Daoy (cell line): ENCODE data around the gene ZC2HC1C. TPM values are rescaled to one million over a fixed set of nuclear protein-coding genes. Genes with fewer than 3 reads are reported as not detected.
"Not testable (repeated sequence)": the region's sequence is repeated elsewhere in the genome, so short reads cannot be mapped to it uniquely, and the experiment has no call there.

Experiments
- DNase-seq: peaks from one replicate; pipeline ENCODE4 v3.0.0-alpha.2; 2015; ENCODE audit warnings: low read depth
- total RNA-seq: library from RNA; depleted of rRNA; stranded (reverse); fragments of >200 nt; shearing (Covaris generic); gene quantifications from 2 replicates; pipeline ENCODE4 v1.2.3, GENCODE V29; 2014

The ZC2HC1C gene
- total RNA-seq, 1 experiment from 2014 or later: 1.4 TPM

- DNase-seq: no peak
Measured at GRCh38 chr14:75053396-75054291, 15.8 kb upstream of the ZC2HC1C start.

- no peak for DNase-seq
Measured at GRCh38 chr14:75054421-75054820, 15.0 kb upstream of the ZC2HC1C start.

GRCh38 chr14:75059642-75060041 lies 9.8 kb upstream of the ZC2HC1C start:
- peak; percentile 4 for DNase-seq

GRCh38 chr14:75060420-75060819 lies 9.0 kb upstream of the ZC2HC1C start:
- DNase-seq: no peak

GRCh38 chr14:75063013-75063412 lies 6.4 kb upstream of the ZC2HC1C start:
- no peak for DNase-seq

- peak; percentile 95 for DNase-seq
Measured at GRCh38 chr14:75063491-75064204, 5.8 kb upstream of the ZC2HC1C start, which contains the start of gene ACYP1. Gene ACYP1, minus strand, starts transcription at chr14:75064024. Its CDS starts 471 bp downstream, at chr14:75063553.

- no peak for DNase-seq
Measured at GRCh38 chr14:75064205-75064567, 5.3 kb upstream of the ZC2HC1C start.

GRCh38 chr14:75066691-75067090 lies 2.8 kb upstream of the ZC2HC1C start:
- DNase-seq: no peak

- no peak for DNase-seq
Measured at GRCh38 chr14:75067212-75067611, 2.2 kb upstream of the ZC2HC1C start.

- DNase-seq: not testable (repeated sequence)
Measured at GRCh38 chr14:75067765-75068164, 1.7 kb upstream of the ZC2HC1C start.

- DNase-seq: no peak
Measured at GRCh38 chr14:75068294-75069120, 934 bp upstream of the ZC2HC1C start.

GRCh38 chr14:75069811-75070145 lies 337 bp downstream of the ZC2HC1C start:
- no peak for DNase-seq

- no peak for DNase-seq
Measured at GRCh38 chr14:75070383-75070782, 942 bp downstream of the ZC2HC1C start.

GRCh38 chr14:75077794-75078193 lies 8.4 kb downstream of the ZC2HC1C start:
- no peak for DNase-seq

GRCh38 chr14:75079521-75079920 lies 10.1 kb downstream of the ZC2HC1C start:
- no peak for DNase-seq

- no peak for DNase-seq
Measured at GRCh38 chr14:75081660-75082229, 12.3 kb downstream of the ZC2HC1C start.

- DNase-seq: no peak
Measured at GRCh38 chr14:75083271-75083670, 13.8 kb downstream of the ZC2HC1C start.

GRCh38 chr14:75084513-75084912 lies 15.1 kb downstream of the ZC2HC1C start:
- DNase-seq: no peak

GRCh38 chr14:75088153-75088552 lies 18.7 kb downstream of the ZC2HC1C start:
- DNase-seq: no peak

GRCh38 chr14:75088566-75089373 lies 19.3 kb downstream of the ZC2HC1C start:
- DNase-seq: peak; percentile 59

- DNase-seq: no peak
Measured at GRCh38 chr14:75090353-75090752, 20.9 kb downstream of the ZC2HC1C start.
